ENCODE data around the gene MAP7. TPM values are rescaled to one million over a fixed set of nuclear protein-coding genes. Genes with fewer than 3 reads are reported as not detected.

Gene MAP7
- total and polyA plus RNA-seq, 2 donors (not counting 3 experiments of a cell fraction or from before 2014, with no cell fraction given), result 0.07 to 0.42 TPM

GRCh38 chr6:136427378-136427717 is 122.9 kb downstream of the MAP7 start:
- ChIA-PET CTCF (no interaction called here), POLR2A (no interaction called here)
- H3K4me3 ChIP-seq (replicated peaks in 1 of 3; ENCODE audit: insufficient read depth in 1 of 3, low read depth in 1 of 3, low read length in 3 of 3), result no peak overlapping the region
- no peak for FAIRE-seq
- H3K4me2 ChIP-seq (ENCODE audit: insufficient read depth, low read length), result no peak overlapping the region
- peaks cover 2 to 4% of the 10 kb centered on the region in 2 experiments for H3K27me3 ChIP-seq (ENCODE audit: control insufficient read depth in 2 of 2, insufficient read depth in 2 of 2, low read length in 2 of 2)
- H2AFZ ChIP-seq (ENCODE audit: low read depth, low read length), result no peak overlapping the region
- H4K20me1 ChIP-seq (replicated peaks; ENCODE audit: control insufficient read depth, extremely low read depth, insufficient read depth, low read length), result no peaks in the 10 kb centered on the region
- intact Hi-C loops (cut with micrococcal nuclease) (no loop called here), dilution Hi-C loops (cut with MboI; ENCODE audit: extremely low pct_ligation_motif_present, low sequenced_read_pairs) (no loop called here)
- no peaks in the 10 kb centered on the region for H3K9me1 ChIP-seq (replicated peaks; ENCODE audit: control insufficient read depth, extremely low read depth, insufficient read depth, low read length)
- no peak overlapping the region for H3K9ac ChIP-seq (replicated peaks; ENCODE audit: extremely low read depth, insufficient read depth, low read length)
- DNase-seq (ENCODE audit: low read depth, low spot score), result no peak
- no peaks in the 10 kb centered on the region for H3K9me3 ChIP-seq (replicated peaks; ENCODE audit: control insufficient read depth, insufficient read depth, low read length)
- TF ChIP-seq, protein P1, sequence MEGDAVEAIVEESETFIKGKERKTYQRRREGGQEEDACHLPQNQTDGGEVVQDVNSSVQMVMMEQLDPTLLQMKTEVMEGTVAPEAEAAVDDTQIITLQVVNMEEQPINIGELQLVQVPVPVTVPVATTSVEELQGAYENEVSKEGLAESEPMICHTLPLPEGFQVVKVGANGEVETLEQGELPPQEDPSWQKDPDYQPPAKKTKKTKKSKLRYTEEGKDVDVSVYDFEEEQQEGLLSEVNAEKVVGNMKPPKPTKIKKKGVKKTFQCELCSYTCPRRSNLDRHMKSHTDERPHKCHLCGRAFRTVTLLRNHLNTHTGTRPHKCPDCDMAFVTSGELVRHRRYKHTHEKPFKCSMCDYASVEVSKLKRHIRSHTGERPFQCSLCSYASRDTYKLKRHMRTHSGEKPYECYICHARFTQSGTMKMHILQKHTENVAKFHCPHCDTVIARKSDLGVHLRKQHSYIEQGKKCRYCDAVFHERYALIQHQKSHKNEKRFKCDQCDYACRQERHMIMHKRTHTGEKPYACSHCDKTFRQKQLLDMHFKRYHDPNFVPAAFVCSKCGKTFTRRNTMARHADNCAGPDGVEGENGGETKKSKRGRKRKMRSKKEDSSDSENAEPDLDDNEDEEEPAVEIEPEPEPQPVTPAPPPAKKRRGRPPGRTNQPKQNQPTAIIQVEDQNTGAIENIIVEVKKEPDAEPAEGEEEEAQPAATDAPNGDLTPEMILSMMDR (IDR thresholded peaks at IDR 0.05; ENCODE audit: extremely low read depth in 1 of 2, insufficient read depth in 1 of 2, low read depth in 1 of 2, low read length in 2 of 2), result no peak
- TF ChIP-seq POLR2A (IDR thresholded peaks at IDR 0.05; ENCODE audit: low read depth, low read length) (no peak), POLR2AphosphoS5 (IDR thresholded peaks at IDR 0.05; ENCODE audit: insufficient read depth, low read depth, low read length) (no peak), GATA2 (IDR thresholded peaks at IDR 0.05; ENCODE audit: insufficient read depth, insufficient read length, low read depth, low read length) (no peak), MYC (IDR thresholded peaks at IDR 0.05; ENCODE audit: low read depth, low read length) (no peak), MAX (IDR thresholded peaks at IDR 0.05; ENCODE audit: insufficient read depth, insufficient read length) (no peak), JUN (IDR thresholded peaks at IDR 0.05; ENCODE audit: borderline replicate concordance, insufficient read depth, insufficient read length, low read depth) (no peak), FOS (IDR thresholded peaks at IDR 0.05; ENCODE audit: borderline replicate concordance, insufficient read depth, low read length) (no peak), EZH2 (IDR thresholded peaks at IDR 0.05; ENCODE audit: borderline replicate concordance, low read depth, low read length, severe bottlenecking) (no peak)
- no TSS peak for BruUV-seq (replicated peaks)
- H3K27ac ChIP-seq (ENCODE audit: insufficient read depth, low read depth, low read length), result no peak overlapping the region
- H3K4me1 ChIP-seq (ENCODE audit: control insufficient read depth, extremely low read depth, insufficient read depth, low read length), result no peaks in the 10 kb centered on the region
- H3K79me2 ChIP-seq (ENCODE audit: control insufficient read depth, insufficient read depth, low read length), result no peaks in the 10 kb centered on the region
- no peaks in the 10 kb centered on the region for H3K36me3 ChIP-seq (ENCODE audit: control insufficient read depth in 2 of 2, extremely low read depth in 1 of 2, insufficient read depth in 2 of 2, low read length in 2 of 2)
